Stromal cell of bone marrow (primary cell): ENCODE results near the gene CEP152.
A peak's percentile ranks its signal among the peaks of the same experiment; 100 is the strongest.
"Not testable (repeated sequence)": the region's sequence is repeated elsewhere in the genome, so short reads cannot be mapped to it uniquely, and the experiment has no call there.

ENCODE experiments used
- DNase-seq: peaks from one replicate; pipeline ENCODE4 v3.0.0-alpha.2; 2012; ENCODE audit warnings: low read depth

Gene CEP152

DNA sequence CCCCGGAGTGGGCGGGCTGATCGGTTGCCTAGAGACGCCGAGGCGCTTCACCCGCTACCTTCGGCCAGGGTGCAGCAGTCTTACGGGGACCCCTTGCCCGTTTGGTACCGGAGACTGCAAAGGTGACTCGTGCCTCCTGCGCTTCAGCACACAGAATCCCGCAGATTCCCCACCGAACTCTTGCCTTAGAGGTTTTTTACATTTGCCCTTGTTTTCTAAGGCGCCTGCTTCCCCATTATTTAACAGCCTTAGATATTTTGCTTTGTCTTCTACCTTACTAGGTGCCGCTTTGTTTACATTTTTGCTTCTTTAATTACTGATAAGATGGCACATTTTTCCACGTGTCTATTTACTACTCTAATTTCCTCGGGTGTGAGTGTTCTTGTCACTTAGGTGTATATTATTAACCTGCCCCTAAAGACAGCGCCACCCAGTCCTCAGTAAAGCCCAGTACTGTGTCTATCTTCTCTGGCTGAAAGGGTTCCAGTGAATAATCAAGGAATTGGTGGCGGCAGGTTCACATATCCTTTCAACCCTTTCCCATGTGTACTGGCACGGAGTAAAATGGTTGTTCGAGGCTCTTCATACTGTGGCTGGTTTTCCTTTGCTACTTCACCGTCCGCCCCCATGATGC is 573 bp upstream of the CEP152 start:
- no peak for DNase-seq

DNA sequence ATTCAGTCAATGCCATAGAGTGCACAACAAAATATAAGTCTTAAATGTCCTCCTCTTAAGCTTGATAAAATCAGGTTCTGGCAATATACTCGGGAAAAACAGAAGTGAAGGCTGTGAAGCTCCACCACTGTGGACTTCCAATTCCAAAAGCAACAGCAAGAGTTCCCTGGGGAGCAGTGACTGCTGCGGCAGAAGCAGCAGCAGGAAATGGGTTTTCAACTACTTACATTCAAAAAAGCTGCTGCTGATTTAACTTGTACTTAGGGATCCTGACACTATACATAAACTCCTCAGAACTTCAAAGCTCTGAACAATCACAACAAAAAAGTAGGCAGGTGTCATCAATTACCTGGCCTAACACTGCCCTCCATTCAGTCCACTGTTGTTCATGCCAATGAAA is 4.7 kb downstream of the CEP152 start:
- DNase-seq: peak; percentile 36

DNA sequence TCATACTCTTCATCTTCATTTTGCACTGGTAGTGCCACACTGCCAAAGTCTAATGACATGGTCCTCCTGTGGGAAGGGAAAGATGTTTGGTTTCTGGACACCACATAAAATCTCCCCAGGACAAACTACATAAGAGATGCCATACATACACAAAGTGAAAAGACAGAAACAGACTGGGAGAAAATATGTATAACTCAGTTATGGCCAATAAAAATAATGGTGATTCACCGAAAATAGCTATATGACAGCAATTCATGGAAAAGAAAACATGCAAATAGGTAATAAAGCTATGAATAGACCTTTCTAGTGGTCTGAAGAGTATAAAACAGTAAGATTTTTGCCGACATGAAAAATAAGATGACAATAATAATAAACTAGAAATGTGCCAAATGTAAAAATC is 5.3 kb downstream of the CEP152 start:
- DNase-seq: no peak

DNA sequence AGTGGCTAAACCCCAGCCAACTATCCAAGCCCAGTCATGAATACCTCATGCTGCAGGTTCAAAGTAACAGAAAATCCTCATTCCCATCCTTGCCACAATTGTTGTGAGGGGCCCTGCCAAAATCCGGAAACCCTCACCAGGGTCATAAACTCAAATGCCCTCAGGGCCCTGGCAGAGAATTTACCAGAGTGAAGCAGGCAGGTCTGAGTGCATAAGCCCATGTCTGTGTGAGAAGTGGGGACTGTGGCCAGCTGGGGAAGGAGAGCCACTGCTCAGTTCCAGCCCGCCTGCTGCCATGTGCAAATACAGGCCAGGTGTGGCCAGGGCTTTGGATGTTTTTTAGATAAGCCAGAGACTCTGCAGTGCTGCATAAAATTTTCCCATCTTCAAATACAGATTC is 7.0 kb downstream of the CEP152 start:
- DNase-seq: no peak

DNA sequence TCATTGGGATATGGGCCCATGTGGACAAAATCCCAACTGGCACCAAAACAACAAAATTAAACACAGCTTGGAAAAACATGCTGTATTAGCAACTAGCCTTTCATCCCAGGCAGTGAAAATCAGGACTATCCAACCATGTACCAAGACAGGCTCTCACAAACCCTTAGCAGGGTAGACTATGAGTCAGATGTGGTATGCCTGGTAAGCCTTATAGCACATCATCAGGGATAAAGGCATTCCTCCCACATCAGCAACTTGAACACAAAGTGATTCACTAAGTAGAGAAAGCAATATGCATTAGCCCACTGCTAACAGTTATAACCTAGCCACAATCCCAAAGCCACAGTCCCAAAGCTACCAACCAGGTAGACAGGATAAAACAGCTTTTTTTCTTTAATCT is 8.0 kb downstream of the CEP152 start:
- DNase-seq: peak; percentile 91

DNA sequence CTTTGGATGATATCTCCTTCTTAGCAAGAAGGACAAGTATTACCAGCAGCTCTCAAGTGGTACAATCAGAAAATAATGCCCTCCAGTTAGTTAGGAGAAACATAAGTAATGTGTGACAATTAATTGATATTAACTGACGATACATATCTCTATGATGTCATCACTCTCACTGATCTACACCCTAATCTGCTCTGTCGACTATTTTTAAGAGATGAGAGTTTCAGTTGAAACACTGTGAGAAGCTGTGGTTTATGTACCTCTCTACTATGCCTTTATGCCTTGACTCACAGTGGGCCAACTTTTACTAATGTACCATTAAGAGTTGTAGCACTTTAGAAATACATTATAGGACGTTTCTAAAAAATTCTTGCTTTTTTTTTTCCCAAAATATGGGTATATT is 8.6 kb downstream of the CEP152 start:
- no peak for DNase-seq

DNA sequence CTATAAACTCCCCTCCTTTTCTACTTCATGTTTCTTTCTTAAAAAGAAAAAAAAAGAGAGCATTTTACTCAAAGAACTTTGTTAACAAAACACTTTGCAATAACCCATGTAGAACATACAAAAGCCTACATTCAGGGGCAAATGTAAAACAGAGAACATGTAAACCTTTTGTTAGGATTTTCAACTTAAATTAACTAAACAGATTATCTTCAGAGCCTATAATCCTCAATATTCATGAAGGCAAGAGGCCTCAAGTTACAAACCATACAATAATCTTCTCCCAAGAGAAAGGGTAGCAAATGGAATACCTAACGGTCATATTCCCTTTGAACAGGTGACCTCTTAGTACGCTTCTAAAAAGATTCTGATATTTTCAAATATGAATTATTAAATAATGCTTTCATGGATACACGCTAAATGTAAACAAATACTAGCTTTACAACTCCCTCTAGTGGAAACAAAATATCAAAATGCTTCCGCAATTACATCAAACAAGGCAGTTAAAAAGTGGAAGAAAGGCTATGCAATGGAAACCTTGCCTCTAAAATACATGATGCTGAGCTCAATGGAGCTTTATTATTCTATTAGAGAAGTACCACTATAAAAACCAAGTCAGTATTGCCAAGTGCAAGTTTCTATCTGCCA is 9.9 kb downstream of the CEP152 start:
- peak; percentile 50 for DNase-seq

DNA sequence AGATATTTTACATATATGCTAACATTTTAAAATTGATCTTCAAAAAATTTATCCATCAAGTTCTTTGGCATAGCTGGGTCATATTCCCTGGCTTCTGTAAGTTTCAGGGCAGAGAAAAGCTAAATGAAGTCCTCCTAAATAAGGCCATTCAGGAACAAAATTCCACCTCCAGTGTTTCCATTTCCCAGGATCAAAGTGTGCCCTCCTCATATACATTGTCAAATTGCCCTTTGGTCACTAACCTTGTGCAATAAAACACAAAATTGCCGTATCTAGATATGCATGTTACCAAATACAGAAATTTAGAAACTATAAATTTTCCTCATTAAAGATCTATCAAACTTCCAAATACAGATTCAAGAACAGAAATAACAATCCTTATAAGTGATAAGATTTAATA is 10.6 kb downstream of the CEP152 start:
- no peak for DNase-seq

DNA sequence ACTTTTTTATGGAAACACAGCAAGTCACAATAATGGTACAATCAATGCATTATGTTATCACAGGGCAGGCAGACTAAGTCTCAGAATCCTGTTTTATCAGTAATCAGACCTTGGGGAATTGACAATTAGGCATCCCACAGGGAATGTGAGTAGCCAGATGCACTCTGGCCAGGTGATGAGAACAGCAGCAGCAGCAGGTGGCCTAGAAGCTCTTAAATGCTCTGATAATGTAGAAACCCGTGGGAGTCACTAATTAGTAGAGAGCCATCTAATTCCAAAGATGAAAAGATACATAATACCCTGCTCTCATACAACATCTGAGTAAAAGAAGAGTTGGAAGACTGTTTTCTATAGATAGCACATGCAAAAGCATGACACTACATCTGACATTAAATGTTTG is 12.6 kb downstream of the CEP152 start:
- no peak for DNase-seq

DNA sequence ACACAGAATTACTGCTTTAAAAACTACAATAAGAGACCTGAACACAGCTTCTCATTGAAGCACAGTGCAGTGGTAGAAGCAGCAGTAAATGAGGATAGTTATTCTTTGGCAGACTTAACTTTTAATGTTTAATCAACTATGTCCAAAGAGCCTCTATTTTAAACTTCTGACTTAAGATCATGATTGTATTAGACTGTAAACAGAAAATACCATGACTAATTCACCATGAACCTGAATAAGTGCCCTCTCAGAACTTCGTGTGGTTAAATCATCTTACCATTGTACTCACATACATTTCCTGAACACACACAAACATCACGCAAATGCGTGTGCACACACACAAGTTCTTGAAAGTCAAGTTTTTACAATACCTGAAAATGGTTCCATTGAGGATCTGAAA is 13.9 kb downstream of the CEP152 start:
- DNase-seq: no peak

DNA sequence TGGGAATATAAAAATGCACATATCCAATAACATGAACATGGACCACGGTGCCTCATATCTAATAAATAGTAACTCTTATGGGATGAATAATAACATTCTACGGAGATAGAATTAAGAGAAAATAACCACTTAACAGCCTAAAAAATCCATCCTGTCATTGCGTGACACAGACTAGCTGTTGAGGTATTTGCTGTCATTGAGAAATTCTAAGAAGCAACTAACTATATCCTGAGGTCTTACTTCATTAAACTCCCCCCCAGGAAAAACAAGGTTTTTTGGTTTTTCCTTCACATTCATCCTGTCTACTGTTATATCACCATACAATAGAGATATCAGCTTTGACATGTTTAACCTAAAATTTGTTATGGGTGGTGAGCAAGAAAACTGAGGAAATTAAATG is 14.3 kb downstream of the CEP152 start:
- DNase-seq: no peak

DNA sequence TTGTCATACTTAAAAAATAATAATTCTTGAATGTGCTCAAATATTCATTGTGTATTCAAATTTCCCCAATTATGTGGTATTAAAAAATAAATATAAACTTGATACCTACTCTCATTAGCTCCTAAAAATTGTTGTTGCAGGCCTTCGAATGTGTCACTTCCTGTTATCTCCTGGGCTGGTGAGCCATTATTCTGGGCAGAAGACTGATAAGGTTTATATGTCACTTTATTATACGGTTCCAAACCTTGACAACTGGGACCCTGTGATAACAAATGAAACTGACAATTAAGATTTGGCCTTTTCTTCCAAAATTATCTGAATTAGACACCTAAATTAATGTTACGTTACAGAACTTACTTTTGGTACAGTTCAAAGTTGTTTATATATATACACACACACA is 15.0 kb downstream of the CEP152 start:
- DNase-seq: no peak

DNA sequence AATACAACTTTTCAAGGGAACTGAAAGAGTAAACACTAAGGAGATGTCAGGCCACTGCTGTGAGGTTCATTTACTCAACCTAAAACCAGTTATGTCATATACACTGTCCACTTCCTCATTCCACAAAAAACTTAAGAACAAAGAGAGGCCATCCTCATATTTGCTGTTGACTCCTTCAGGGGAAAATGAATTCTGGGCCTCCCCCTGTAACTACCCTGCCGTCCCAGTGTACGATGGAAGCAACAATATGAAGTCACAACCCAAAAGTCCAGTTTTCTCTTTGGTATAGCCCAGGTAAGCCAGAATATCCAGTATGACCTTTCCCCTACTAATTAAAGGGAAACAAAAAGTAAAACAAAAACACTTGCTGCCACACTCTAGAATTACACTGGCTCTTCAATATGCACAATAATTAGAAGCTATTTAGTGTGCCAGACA is 16.2 kb downstream of the CEP152 start:
- DNase-seq: no peak

DNA sequence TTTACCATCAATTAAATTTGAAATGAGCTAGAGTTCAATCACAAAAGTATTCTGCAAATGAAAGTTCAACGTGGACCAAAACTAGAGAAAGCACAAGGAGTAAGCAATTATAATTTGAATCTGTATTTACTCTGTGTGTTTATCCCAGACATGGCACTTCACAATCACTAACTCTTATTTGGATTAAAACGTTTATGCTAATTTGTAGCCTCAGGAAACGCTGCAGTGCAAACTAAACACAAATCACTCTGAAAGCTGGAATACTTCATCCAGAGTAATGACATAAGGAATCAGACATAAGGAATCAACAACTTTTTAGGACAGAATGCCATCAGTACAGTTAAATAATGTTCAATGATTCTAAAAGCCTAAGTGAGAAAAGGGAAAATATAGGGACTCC is 18.5 kb downstream of the CEP152 start:
- DNase-seq: no peak

DNA sequence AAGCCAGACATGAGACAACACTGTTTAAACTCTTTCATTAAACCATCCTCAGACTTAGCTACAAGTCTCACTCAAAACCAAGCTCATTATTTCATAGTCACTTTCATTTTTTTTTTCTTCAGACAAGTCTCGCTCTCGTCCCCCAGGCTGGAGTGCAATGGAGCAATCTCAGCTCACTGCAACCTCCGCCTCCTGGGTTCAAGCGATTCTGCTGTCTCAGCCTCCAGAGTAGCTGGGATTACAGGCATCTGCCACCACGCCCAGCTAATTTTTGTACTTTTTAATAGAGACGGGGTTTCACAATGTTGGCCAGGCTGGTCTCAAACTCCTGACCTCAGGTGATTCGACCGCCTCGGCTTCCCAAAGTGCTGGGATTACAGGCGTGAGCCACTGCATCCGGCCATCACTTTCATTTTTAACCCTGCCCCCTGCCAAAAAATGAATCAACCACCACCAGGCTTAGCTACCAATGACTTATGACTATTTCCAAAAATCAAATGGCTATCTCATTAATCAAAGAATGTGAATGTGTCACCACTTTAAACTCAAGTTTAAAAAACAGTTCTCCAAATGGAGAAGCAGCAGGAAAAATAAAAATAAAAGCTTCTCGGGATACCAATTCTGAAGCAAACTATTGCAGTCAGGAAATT is 20.3 kb downstream of the CEP152 start:
- not testable (repeated sequence) for DNase-seq

DNA sequence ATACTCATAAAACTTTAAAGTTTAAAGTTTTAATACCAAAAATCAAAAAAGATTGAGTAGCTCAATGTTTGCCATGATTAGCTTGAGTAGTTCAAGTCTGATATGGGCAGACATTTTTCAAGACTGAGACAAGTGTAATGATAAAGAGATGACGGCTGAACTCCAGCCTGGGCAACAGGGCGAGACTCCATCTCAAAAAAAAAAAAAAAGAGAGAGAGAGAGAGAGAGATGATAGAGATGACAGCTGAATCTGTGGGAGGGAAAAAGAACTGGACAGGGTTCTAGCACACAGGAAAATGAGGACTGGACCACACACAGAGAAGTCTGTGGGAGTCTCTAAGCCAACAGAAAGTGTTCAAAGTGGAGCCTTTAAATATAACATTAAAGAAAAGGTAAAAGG is 25.2 kb downstream of the CEP152 start:
- DNase-seq: no peak

DNA sequence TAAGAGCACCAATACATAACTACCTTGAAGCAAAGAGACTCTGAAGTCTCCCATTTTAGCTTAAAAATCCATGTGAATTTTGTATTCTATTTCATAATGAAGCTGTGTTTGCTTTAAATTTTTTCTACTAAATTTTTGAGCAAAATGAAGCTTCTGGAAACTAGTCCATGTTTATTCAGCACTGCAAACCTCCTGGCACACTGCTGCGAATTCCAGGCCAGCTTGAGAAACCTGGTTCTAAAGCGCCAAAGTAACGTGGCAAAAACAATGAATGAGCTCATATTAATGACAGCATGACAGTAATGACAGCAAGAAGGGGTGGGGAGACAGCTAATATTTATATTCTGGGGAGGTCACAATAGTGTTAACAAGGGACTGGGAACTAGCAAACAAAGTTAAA is 25.7 kb downstream of the CEP152 start:
- DNase-seq: no peak

DNA sequence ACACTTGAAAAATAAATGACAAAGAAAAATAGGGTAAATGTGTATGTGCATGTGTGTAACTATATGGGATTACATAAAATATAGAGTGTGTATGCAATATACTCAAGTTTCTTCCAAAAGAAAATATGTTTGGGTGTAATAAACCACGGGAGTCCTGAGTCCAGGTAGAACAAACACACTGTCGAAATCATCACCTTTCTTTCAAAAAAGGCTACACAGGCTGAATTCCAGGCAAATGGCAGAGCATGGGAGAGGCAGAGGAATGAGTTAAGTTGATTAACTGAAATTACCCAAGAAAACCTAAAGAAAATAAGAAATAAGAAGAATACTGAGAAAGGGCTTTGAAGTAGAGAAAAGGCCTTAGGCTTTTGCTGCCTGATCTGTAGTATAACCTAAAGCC is 26.1 kb downstream of the CEP152 start:
- no peak for DNase-seq

DNA sequence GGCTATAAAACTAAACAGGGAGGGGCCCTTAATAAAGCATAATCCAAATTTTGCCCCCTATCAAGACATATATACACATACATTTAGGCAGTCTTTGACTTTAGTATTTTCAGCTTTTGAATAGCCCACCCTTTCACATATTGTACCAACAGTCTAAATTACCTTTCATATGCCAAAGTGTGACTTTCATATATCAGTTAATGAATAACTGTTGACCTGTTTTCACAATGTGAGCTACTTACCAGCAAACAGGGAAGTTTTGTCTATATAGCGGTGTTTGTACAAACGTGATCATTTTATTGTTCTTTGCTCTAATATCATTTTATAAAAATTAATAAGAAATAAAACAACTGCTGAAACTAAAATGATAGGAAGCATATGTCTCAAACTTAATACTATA is 28.0 kb downstream of the CEP152 start:
- DNase-seq: no peak

DNA sequence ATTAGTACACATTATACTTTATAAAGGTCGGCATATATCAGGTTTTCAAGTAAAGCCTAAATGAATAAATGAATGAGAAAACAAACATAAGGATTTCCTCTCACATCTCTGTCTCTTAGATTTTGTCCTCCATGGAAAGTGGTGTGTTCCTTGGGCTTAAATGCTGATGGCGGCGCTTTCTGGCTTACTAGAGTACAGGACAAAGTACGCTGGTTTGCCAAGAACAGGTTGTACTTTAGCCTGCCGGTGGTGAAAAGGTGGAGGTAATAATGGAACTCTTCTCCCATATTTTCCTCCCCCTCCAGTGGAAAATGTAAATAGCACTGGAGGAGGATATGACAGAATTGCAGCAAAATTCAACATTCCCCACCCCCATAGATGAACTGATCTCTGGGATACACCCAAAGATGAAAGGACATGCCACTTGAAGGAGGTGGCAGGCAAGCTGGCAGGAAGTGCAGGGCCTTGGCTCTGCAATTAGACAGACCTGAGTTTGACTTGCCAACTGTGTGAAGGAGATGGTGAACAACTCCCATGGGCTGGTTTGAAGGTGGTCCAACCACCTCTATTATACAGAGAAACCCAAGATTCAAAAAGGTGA is 29.3 kb downstream of the CEP152 start:
- DNase-seq: no peak

DNA sequence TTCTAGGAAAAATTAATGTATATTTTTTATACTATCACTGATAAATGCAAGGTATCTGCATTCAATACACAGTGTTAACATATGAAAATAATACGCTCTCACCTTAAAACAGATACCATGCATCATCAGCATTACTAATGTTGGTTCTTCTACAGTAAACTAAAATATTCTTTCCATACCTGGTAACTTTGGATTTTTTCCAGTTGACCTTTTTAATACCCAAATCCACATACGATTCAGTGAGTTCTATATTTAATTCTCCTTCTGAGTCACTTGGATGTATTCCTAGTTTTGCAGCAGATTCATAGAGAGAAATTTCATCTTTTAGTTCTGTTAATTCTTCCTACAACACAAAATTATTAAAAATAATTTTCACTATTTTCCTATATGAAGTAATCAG is 29.9 kb downstream of the CEP152 start:
- DNase-seq: no peak

DNA sequence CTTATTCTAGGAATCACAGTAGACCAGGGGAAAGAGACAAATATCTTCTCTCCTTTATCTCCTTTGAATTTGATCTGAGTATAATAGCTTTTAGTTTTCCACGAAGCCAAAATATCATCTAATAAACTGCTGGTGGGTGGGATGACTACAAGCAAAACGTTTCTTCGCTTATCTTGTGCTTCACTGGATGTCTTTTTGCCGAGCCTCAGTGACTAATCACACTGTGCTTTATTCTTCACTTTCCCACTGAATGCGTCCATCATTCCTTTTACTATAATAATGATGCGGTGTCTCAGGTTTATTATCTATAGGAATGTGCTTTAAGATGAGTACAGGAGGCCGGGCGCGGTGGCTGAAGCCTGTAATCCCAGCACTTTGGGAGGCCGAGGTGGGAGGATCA is 32.5 kb downstream of the CEP152 start:
- no peak for DNase-seq

DNA sequence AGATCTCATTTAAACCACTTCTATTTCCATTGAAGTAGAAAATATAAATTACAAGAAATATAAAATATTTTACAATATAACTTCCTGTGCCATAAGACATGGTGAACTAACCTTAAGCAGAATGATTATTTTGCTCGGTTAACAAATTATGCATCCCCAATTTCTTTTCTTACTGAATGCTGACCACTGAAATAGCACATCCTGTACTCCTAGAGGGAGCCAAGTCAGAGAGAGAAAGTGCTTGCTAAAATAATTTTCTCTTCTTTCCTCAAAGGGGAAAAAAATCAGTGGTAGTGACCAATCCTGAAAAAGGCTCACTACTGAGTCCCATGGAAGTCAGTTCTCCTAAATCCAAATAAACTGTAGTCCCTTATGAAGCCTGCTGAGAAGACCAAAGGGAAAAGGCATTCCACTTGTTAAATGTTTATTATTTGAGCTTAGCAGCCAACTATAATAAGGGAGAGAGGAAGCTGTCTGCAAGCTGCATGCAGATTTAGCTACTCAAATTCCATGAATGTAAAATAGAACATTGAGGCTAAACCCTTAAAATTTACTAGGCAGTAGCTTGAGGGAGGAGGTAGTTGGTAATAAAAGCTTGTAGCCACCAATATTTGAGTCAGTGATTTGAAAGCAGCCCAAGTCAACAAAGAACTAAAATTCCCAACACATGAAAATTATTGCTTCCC is 33.1 kb downstream of the CEP152 start:
- DNase-seq: no peak
